ENCODE results near the gene CDK6.

- TF ChIP-seq EP300 (IDR thresholded peaks at IDR 0.05; ENCODE audit: borderline replicate concordance in 1 of 2, control insufficient read depth in 1 of 2, low read depth in 2 of 2, low read length in 2 of 2) (no peak), CTCF (IDR thresholded peaks at IDR 0.05 in 2 of 3, conservative IDR thresholded peaks at IDR 0.05 in 1 of 3; ENCODE audit: control insufficient read depth in 2 of 3, extremely low read depth in 1 of 3, insufficient read depth in 1 of 3, low read depth in 3 of 3, low read length in 3 of 3) (no peak), BCLAF1 (IDR thresholded peaks at IDR 0.05) (no peak), HDAC6 (IDR thresholded peaks at IDR 0.05; ENCODE audit: unreplicated experiment) (no peak), JUND (IDR thresholded peaks at IDR 0.05; ENCODE audit: low read depth, low read length) (no peak), CEBPB (IDR thresholded peaks at IDR 0.05; ENCODE audit: borderline replicate concordance in 1 of 2, low read depth in 2 of 2, low read length in 2 of 2) (no peak), ATF3 (IDR thresholded peaks at IDR 0.05; ENCODE audit: borderline replicate concordance, extremely low read depth, low read depth, low read length) (no peak), RB1 (IDR thresholded peaks at IDR 0.05; ENCODE audit: borderline replicate concordance) (no peak), MXI1 (IDR thresholded peaks at IDR 0.05; ENCODE audit: low read depth, low read length) (no peak)
These were observed 44.7 kb upstream of the CDK6 start for GRCh38 chr7:92881091-92881485.

Measured in GM12878 (cell line).